T follicular helper cell (primary cell): Measurements from ENCODE around the gene MED27.

Experiments used
- DNase-seq: peaks from one replicate; pipeline ENCODE4 v3.0.0-alpha.2; 2020; ENCODE audit warnings: low read depth

Gene MED27

GRCh38 chr9:131854334-131854733, 225.3 kb downstream of the MED27 start:
- DNase-seq = no peak

GRCh38 chr9:131853434-131853833, 226.2 kb downstream of the MED27 start:
- DNase-seq = no peak

GRCh38 chr9:131851414-131851813, 228.3 kb downstream of the MED27 start:
- no peak for DNase-seq

GRCh38 chr9:131849391-131849790, 230.3 kb downstream of the MED27 start:
- no peak for DNase-seq

GRCh38 chr9:131848570-131849160, 231.0 kb downstream of the MED27 start:
- no peak for DNase-seq

GRCh38 chr9:131847665-131848354, 231.9 kb downstream of the MED27 start:
- no peak for DNase-seq

GRCh38 chr9:131845305-131846298, 234.1 kb downstream of the MED27 start:
- no peak for DNase-seq

GRCh38 chr9:131844745-131845118, 234.9 kb downstream of the MED27 start:
- no peak for DNase-seq

- no peak for DNase-seq
These were observed 235.5 kb downstream of the MED27 start for GRCh38 chr9:131843989-131844744.

GRCh38 chr9:131841765-131842318, 237.8 kb downstream of the MED27 start:
- no peak for DNase-seq

- no peak for DNase-seq
These were observed 238.6 kb downstream of the MED27 start for GRCh38 chr9:131840751-131841702.

- no peak for DNase-seq
These were observed 239.4 kb downstream of the MED27 start for GRCh38 chr9:131840220-131840619.

- no peak for DNase-seq
These were observed 240.2 kb downstream of the MED27 start for GRCh38 chr9:131839281-131840084.

- DNase-seq = no peak
These were observed 241.0 kb downstream of the MED27 start for GRCh38 chr9:131838530-131839280.

- no peak for DNase-seq
These were observed 241.8 kb downstream of the MED27 start for GRCh38 chr9:131837836-131838235.

- no peak for DNase-seq
These were observed 242.4 kb downstream of the MED27 start for GRCh38 chr9:131837316-131837715.

- DNase-seq = no peak
These were observed 242.9 kb downstream of the MED27 start for GRCh38 chr9:131836607-131837315.

GRCh38 chr9:131836021-131836420, 243.6 kb downstream of the MED27 start:
- DNase-seq = no peak
